Upper lobe of left lung (tissue), 4 donors: ENCODE results near the gene LMBR1.

Source experiments
- EP300 ChIP-seq, 4 donors: sonication (generic); formaldehyde crosslinking; IDR thresholded peaks; one replicate each; pipeline ENCODE4 v1.5.1; 2017; ENCODE audit warnings: antibody characterized with exemption in 4 of 4, control low read depth in 2 of 4
- TF ChIP-seq, protein P1 (sequence below), 6 experiments: fragments of 450-650 bp in 4 of 6; fragments of 200-600 bp in 2 of 6; sonication (generic) in 2 of 6; IDR thresholded peaks; one replicate each; pipeline ENCODE4 v1.5.1; 2016 to 2019; ENCODE audit warnings: antibody characterized with exemption in 6 of 6

DNA sequence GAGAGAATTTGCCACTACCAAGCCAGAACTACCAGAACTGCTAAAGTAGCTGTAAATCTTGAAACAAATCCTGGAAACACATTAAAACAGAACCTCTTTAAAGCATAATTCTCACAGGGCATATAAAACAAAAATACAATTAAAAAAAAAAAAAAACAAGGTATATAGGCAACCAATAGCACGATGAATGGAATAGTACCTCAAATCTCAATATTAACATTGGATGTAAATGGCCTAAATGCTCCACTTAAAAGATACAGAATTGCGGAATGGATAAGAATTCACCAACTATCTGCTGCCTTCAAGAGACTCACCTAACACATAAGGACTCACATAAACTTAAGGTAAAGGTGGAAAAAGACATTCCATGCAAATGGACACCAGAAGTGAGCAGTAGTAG, 17.2 kb downstream of the LMBR1 start:
- TF ChIP-seq, protein P1, sequence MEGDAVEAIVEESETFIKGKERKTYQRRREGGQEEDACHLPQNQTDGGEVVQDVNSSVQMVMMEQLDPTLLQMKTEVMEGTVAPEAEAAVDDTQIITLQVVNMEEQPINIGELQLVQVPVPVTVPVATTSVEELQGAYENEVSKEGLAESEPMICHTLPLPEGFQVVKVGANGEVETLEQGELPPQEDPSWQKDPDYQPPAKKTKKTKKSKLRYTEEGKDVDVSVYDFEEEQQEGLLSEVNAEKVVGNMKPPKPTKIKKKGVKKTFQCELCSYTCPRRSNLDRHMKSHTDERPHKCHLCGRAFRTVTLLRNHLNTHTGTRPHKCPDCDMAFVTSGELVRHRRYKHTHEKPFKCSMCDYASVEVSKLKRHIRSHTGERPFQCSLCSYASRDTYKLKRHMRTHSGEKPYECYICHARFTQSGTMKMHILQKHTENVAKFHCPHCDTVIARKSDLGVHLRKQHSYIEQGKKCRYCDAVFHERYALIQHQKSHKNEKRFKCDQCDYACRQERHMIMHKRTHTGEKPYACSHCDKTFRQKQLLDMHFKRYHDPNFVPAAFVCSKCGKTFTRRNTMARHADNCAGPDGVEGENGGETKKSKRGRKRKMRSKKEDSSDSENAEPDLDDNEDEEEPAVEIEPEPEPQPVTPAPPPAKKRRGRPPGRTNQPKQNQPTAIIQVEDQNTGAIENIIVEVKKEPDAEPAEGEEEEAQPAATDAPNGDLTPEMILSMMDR (IDR thresholded peaks at IDR 0.05), result no peak
- TF ChIP-seq EP300 (IDR thresholded peaks at IDR 0.05), result no peak
